ENCODE results near the gene NPDC1. TPM values are rescaled to one million over a fixed set of nuclear protein-coding genes. Genes with fewer than 3 reads are reported as not detected.
A peak's percentile ranks its signal among the peaks of the same experiment; 100 is the strongest.
"Not testable (repeated sequence)": the region's sequence is repeated elsewhere in the genome, so short reads cannot be mapped to it uniquely, and the experiment has no call there.

NPDC1 gene
- total RNA-seq, 1 donor: 2.5 TPM

DNA sequence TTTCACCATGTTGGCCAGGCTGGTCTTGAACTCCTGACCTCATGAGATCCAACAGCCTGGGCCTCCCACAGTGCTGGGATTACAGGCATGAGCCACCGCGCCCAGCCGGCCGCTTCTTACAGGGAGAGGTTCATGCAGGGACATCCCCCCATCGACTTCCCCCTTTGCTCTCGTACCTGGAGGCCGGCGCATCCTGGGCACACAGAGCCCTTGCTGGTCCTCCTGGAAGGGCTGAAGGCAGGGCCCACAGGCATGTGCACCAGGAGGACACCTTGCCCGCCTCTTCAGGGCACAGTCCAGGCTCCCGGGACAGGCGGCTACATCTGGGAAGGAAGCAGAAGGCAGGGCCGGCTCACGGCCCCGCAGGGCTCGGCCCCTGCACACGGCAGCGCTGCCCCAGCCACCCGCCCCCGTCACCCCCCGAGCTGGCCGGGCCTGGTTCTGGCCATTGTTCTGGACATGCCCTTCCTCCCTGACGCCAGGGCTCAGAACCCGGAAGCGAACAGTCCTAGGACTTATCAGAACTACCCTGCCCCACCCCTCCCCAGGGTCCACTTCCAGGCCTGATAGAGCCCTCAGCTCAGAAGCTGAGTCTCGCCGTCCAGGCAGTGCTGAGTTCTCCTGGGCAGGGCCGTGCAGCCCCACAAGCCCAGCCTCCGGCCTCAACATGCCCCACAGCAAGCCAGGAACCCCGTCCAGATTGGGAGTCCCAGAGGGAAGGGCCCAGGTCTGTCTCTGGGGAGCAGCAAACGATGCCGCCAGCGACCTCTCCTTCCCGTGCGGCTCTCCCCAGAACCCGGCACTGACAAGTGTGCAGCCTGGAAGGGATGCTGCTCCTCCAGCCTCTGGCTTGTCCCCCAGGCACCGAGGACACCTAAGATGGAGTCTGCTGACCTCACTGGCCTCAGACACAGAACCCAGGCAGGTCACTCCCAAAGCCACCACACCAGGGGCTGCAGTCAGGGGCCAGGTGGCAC lies 2.9 kb downstream of the NPDC1 start:
- Histone ChIP-seq H3K9me3 (ENCODE audit: low read depth, low read length) (no peaks in the 10 kb centered on the region), H3K4me1 (ENCODE audit: insufficient read depth, low read length) (peaks cover 31% of the 10 kb centered on the region), H3K27me3 (ENCODE audit: insufficient read depth, low read length) (peaks cover 40% of the 10 kb centered on the region), H3K4me3 (ENCODE audit: low read length) (no peak overlapping the region)

GRCh38 chr9:137041124-137041523 lies 4.9 kb downstream of the NPDC1 start:
- Histone ChIP-seq H3K27me3 (ENCODE audit: insufficient read depth, low read length) (peaks cover 21% of the 10 kb centered on the region), H3K9me3 (ENCODE audit: low read depth, low read length) (no peaks in the 10 kb centered on the region), H3K4me3 (ENCODE audit: low read length) (no peak overlapping the region), H3K4me1 (ENCODE audit: insufficient read depth, low read length) (peaks cover 24% of the 10 kb centered on the region)

- H3K4me3 ChIP-seq (ENCODE audit: low read length): no peak overlapping the region
- H3K9me3 ChIP-seq (ENCODE audit: low read depth, low read length): no peaks in the 10 kb centered on the region
- H3K27me3 ChIP-seq (ENCODE audit: insufficient read depth, low read length): peaks cover 19% of the 10 kb centered on the region
- H3K4me1 ChIP-seq (ENCODE audit: insufficient read depth, low read length): peaks cover 25% of the 10 kb centered on the region
Measured at GRCh38 chr9:137040568-137040967, 5.4 kb downstream of the NPDC1 start.

DNA sequence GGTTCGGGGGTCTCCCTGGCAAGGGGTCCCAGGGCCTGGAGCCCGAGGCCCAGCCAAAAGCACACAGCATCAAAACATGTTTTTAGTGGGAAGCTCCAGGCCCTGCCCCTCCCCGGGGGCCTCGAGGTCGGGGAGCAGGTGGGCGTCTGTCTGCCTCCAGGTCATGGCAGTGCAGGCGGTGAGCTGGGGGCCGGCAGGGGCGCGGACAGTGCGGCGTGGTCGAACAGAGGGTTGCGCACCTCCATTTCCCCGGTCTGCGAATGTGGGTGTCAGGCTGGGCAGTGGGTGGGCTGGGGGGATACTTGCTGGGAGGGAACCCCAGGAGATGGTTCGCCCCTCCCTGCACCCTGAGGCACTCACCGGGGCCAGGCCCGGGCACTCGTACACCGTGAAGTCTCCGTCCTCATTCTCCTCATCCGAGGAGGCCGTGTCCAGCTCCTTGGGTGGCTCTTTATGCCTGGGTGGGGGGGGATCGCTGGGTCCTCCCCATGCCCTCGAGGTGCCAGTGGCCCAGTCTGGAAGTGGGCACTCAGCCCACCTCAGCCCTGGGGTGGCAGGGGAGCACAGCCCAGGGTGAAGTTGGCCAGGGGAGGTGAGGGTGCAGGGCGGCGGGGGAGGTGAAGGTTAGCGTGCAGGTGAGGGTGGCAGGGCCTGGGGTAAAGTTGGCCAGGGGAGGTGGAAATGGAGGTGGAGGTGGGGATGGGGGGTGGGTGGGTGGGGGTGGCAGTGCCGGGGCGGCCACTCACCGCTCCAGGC lies 6.2 kb downstream of the NPDC1 start:
- peaks cover 25% of the 10 kb centered on the region for H3K4me1 ChIP-seq (ENCODE audit: insufficient read depth, low read length)
- no peaks in the 10 kb centered on the region for H3K9me3 ChIP-seq (ENCODE audit: low read depth, low read length)
- H3K4me3 ChIP-seq (ENCODE audit: low read length): no peak overlapping the region
- H3K27me3 ChIP-seq (ENCODE audit: insufficient read depth, low read length): peaks cover 12% of the 10 kb centered on the region

- H3K4me1 ChIP-seq (ENCODE audit: insufficient read depth, low read length): peaks cover 23% of the 10 kb centered on the region
- H3K4me3 ChIP-seq (ENCODE audit: low read length): no peak overlapping the region
- no peaks in the 10 kb centered on the region for H3K9me3 ChIP-seq (ENCODE audit: low read depth, low read length)
- H3K27me3 ChIP-seq (ENCODE audit: insufficient read depth, low read length): peaks cover 3% of the 10 kb centered on the region
Measured at GRCh38 chr9:137038916-137039315, 7.1 kb downstream of the NPDC1 start.

DNA sequence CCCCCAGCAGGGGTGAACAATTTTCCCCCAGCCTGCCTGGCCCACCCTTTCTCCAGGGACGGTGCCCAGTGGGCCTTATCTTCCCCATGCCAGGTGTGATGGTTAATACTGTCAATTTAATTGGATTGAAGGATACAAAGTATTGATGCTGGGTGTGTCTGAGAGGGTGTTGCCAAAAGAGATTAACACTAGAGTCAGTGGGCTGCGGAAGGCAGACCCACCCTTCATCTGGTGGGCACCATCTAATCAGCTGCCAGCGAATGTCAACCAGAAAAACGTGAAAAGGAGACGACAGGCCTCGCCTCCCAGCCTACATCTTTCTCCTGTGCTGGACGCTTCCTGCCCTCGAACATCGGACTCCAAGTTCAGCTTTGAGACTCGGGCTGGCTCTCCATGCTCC lies 8.5 kb downstream of the NPDC1 start:
- peaks cover 33% of the 10 kb centered on the region for H3K4me1 ChIP-seq (ENCODE audit: insufficient read depth, low read length)
- H3K9me3 ChIP-seq (ENCODE audit: low read depth, low read length): no peaks in the 10 kb centered on the region
- no peak overlapping the region for H3K4me3 ChIP-seq (ENCODE audit: low read length)
- H3K27me3 ChIP-seq (ENCODE audit: insufficient read depth, low read length): no peaks in the 10 kb centered on the region

DNA sequence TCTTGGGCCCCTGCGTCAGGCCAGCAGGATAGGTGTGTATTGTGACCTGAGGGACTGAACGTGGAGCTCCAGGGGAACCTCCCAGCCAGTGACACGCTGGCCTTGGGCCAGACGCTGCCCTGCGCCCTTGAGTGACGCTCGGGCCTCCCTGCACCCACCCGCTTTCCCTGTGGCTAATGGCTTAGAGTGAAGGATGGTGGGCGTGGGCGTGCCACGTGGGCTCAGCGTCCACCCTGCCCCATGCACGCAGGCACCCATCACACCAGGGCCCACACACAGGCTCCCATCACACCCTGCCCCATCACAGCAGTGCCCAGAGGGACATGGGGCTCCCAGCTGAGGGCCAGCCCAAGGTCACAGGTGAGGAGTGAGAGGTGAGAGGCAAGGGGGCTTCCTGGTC lies 8.9 kb downstream of the NPDC1 start:
- Histone ChIP-seq H3K4me3 (ENCODE audit: low read length) (no peak overlapping the region), H3K4me1 (ENCODE audit: insufficient read depth, low read length) (peaks cover 37% of the 10 kb centered on the region), H3K27me3 (ENCODE audit: insufficient read depth, low read length) (no peaks in the 10 kb centered on the region), H3K9me3 (ENCODE audit: low read depth, low read length) (no peaks in the 10 kb centered on the region)

GRCh38 chr9:137035937-137036336 lies 10.0 kb downstream of the NPDC1 start:
- H3K9me3 ChIP-seq (ENCODE audit: low read depth, low read length): no peaks in the 10 kb centered on the region
- H3K4me1 ChIP-seq (ENCODE audit: insufficient read depth, low read length): peaks cover 48% of the 10 kb centered on the region
- no peak overlapping the region for H3K4me3 ChIP-seq (ENCODE audit: low read length)
- H3K27me3 ChIP-seq (ENCODE audit: insufficient read depth, low read length): no peaks in the 10 kb centered on the region

DNA sequence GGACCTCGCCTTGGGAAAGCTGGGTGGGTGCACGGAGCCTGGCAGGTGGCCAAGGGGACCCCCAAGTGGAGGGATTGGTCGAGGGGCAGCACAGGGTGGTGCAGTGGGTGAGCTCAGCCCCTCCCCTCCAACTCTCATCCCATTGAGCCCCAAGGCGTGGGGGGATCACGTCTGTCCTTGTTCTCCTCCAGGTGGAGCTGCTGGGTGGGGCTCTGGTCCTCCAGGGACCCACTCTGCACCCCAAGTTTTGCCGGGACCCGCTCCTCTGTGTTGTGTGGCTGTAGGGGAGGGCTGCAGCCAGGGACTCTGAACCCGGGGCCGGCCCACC lies 10.5 kb downstream of the NPDC1 start:
- H3K4me3 ChIP-seq (ENCODE audit: low read length): no peak overlapping the region
- H3K9me3 ChIP-seq (ENCODE audit: low read depth, low read length): no peaks in the 10 kb centered on the region
- no peaks in the 10 kb centered on the region for H3K27me3 ChIP-seq (ENCODE audit: insufficient read depth, low read length)
- H3K4me1 ChIP-seq (ENCODE audit: insufficient read depth, low read length): peaks cover 53% of the 10 kb centered on the region

DNA sequence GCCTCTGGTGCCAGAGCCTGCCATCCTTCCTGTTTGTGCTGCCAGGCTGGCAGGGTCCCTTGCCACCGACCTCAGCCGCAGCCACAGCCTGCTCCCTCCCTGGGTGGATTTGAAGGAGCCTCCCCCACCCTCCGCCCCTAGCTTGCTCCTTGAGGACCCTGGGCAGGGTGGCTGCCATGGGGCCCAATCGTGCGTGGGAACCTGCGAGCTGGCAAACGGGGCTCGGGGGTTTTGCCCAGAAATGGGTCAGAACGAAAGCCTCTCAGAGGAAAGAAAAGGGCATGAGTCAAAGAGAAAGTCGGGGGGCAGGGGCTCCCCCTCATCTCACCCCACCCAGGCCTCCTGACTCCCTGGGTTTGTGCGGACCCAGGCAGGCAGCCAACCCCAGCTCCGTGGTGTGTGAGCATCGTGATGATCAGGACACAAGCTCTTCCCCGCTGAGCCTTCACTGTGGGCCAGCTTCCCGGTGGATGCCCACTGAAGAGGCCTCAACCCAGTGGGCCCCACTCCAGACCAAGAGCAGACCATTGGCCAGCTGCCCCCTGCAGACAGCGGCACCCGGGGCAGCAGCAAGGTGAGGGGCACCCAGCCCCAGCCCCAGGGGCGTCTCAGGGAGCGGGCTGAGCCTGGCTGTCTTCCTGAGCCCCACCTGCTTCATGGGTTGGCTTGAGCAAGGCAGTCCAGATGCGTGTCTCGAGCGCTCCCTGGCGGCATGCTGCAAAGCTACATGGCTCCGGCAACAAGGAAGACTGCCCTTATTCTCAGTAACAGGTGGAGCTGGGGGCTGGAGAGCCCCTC lies 11.1 kb downstream of the NPDC1 start:
- Histone ChIP-seq H3K27me3 (ENCODE audit: insufficient read depth, low read length) (no peaks in the 10 kb centered on the region), H3K9me3 (ENCODE audit: low read depth, low read length) (no peaks in the 10 kb centered on the region), H3K4me1 (ENCODE audit: insufficient read depth, low read length) (peaks cover 59% of the 10 kb centered on the region), H3K4me3 (ENCODE audit: low read length) (peak overlapping the region; percentile 15)

DNA sequence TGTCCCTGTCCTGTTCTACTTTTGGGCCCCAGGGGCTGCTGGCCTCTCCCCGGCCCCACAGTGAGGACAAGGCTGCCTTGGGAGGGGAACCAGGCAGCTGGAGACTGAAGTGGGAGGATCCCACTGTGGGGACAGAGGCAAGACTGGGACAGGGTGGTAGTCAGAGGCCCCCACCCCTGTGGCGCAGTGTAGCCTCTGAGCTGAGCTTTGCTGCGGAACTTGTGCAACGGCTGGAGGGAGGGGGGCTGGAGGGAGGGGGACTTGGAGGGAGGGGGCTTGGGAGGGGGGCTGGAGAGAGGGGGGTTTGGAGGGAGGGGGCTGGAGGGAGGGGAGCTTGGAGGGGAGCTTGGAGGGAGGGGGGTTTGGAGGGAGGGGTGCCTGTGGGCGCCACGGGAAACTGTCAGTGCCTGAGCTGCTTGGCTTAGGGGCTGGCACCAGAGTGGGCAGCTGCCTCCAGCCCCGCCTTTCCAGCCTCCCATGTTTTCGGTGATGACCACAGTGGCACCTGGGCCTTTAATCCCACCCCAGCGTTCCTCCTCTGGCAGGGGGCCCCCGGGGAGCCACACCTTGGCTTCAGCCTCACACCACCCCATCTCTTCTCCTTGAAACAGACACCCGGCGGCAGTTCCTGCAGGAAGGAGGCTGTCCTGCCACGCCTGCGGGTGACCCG lies 11.8 kb downstream of the NPDC1 start:
- H3K4me3 ChIP-seq (ENCODE audit: low read length): peak overlapping the region; percentile 43

DNA sequence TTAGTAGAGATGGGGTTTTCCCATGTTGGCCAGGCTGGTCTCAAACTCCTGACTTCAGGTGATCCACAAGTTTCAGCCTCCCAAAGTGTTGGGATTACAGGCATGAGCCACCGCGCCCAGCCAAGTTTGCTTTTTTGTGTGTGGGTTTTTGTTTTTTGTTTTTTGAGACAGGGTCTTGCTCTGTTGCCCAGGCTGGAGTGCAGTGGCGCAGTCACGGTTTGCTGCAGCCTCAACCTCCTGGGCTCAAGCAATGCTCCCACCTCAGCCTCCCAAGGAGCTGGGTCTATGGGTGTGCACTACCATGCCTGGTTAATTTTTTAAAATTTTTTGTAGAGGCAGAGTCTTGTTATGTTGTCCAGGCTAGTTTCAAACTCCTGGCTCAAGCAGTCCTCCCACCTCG lies 12.5 kb downstream of the NPDC1 start:
- not testable (repeated sequence) for H3K27me3 ChIP-seq (ENCODE audit: insufficient read depth, low read length); H3K9me3 ChIP-seq (ENCODE audit: low read depth, low read length)
- Histone ChIP-seq H3K4me1 (ENCODE audit: insufficient read depth, low read length) (peaks cover 73% of the 10 kb centered on the region), H3K4me3 (ENCODE audit: low read length) (peak overlapping the region; percentile 43)

More for the DNA sequence above, 11.8 kb downstream of the NPDC1 start:
- Histone ChIP-seq H3K27me3 (ENCODE audit: insufficient read depth, low read length) (no peaks in the 10 kb centered on the region), H3K9me3 (ENCODE audit: low read depth, low read length) (no peaks in the 10 kb centered on the region), H3K4me1 (ENCODE audit: insufficient read depth, low read length) (peaks cover 66% of the 10 kb centered on the region)

DNA sequence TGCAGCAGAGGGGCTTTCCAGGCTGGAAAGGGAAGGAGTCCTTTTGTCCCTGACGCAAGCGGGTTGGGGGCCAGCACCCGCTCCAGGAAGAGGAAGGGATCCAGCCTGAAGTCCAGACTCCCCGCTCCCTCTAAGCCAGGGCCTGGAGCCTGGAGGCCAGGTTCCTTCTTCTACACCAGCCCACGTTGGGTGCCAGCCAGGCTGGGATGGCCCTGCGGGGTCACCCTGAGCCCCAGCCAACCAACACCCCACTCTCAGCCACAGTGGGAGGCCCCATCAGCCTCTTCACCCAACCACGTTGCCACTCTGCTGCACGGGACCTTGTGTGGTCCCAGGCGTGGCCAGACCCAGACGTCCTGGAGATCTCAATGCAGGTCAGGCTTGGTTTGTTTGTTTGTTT lies 13.1 kb downstream of the NPDC1 start:
- Histone ChIP-seq H3K4me1 (ENCODE audit: insufficient read depth, low read length) (peaks cover 75% of the 10 kb centered on the region), H3K9me3 (ENCODE audit: low read depth, low read length) (no peaks in the 10 kb centered on the region), H3K27me3 (ENCODE audit: insufficient read depth, low read length) (no peaks in the 10 kb centered on the region), H3K4me3 (ENCODE audit: low read length) (peak overlapping the region; percentile 43)

DNA sequence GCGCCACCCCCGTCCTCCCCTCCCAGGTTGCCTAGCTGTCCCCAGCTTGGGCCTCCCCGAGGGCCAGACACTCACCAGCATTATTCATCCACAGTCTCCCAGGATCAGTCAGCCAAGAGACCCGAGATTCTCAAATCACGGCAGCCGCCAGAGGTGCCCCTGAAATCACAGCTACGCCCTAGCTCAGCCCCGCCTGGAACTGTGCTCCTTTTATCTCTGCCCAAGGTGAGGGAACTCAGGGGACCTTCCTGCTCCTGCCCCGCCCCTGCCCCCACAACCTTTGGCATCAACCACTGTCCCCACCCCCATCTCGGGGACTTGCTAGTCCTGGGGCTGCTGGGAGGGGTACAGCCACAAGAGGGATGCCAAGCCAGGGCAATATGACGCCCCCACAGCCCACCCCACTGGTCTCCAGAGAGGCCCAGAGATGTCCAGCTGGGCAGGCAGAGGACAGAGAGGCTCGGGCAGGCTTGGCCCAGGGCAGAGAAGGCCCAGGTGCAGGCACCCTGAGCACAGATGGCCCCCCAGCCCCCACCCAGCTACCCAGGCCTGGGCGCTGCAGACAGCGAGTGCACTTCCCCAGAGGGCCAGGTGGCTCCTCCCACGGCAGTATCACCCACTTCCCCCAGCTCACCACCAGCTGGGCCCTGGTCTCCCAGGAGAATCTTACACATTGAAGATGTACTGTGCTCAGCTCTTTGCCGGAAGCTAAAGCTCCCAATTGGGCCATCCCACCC lies 13.9 kb downstream of the NPDC1 start, which contains the start of gene FUT7:
Gene FUT7 (minus strand): TSS at position 185 of the 737 bp plus-strand sequence. CDS start 97 bp downstream, at position 88.
- Histone ChIP-seq H3K9me3 (ENCODE audit: low read depth, low read length) (no peaks in the 10 kb centered on the region), H3K27me3 (ENCODE audit: insufficient read depth, low read length) (no peaks in the 10 kb centered on the region), H3K4me3 (ENCODE audit: low read length) (peak within 1 kb of the TSS; percentile 43), H3K4me1 (ENCODE audit: insufficient read depth, low read length) (peaks cover 81% of the 10 kb centered on the region)
